BLaER1 treated with 17β-estradiol and CSF1 and Interleukin-3, amounts not matched to agents 10 nM and 100 nM (cell line): Measurements from ENCODE around the gene PLA2G4E.

ENCODE experiments used
- H3K27ac ChIP-seq, 11 experiments: shearing (Covaris generic); formaldehyde crosslinking; 2 replicates each; pipeline ENCODE4 v1.8.1; 2022
- H3K27me3 ChIP-seq, 11 experiments: shearing (Covaris generic); formaldehyde crosslinking; 2 replicates each; pipeline ENCODE4 v1.8.1; 2022
- H3K36me3 ChIP-seq, 11 experiments: shearing (Covaris generic); formaldehyde crosslinking; 2 replicates each; pipeline ENCODE4 v1.8.1; 2022
- H3K4me1 ChIP-seq, 10 experiments: shearing (Covaris generic); formaldehyde crosslinking; 2 replicates each; pipeline ENCODE4 v1.8.1; 2022
- H3K4me2 ChIP-seq, 11 experiments: shearing (Covaris generic); formaldehyde crosslinking; 2 replicates each; pipeline ENCODE4 v1.8.1; 2022
- H3K4me3 ChIP-seq, 10 experiments: shearing (Covaris generic); formaldehyde crosslinking; 2 replicates each; pipeline ENCODE4 v1.8.1; 2022
- H3K9ac ChIP-seq, 11 experiments: shearing (Covaris generic); formaldehyde crosslinking; 2 replicates each; pipeline ENCODE4 v1.8.1; 2022
- H3K9me3 ChIP-seq, 11 experiments: shearing (Covaris generic); formaldehyde crosslinking; replicated peaks in 1 of 11; 2 replicates each; pipeline ENCODE4 v1.8.1; 2022
- H4K20me1 ChIP-seq, 11 experiments: shearing (Covaris generic); formaldehyde crosslinking; 2 replicates each; pipeline ENCODE4 v1.8.1; 2022
- Cebpa-rat ChIP-seq, 11 experiments: shearing (Covaris generic); IDR thresholded peaks; 2 replicates each; pipeline ENCODE4 v1.8.1; 2022

Gene PLA2G4E

GRCh38 chr15:41936649-41937567 is 83.9 kb downstream of the PLA2G4E start:
- peaks cover 64 to 89% (median 77%) of the 10 kb centered on the region in 10 experiments for H3K4me1 ChIP-seq
- peaks cover 5 to 48% (median 16%) of the 10 kb centered on the region in 11 experiments; a peak in 16 of 22 replicates for H3K36me3 ChIP-seq
- peak overlapping the region in 9 of 11 experiments; percentile 1 to 44 (median 36); a peak in 14 of 22 replicates for H3K27ac ChIP-seq
- H3K27me3 ChIP-seq = no peaks in the 10 kb centered on the region
- no peak overlapping the region for H3K4me3 ChIP-seq
- H3K9me3 ChIP-seq = no peaks in the 10 kb centered on the region
- peak overlapping the region in 2 of 11 experiments; percentile 9 to 29; a peak in 4 of 22 replicates for H3K9ac ChIP-seq
- H4K20me1 ChIP-seq = peaks cover 0 to 59% (median 4%) of the 10 kb centered on the region in 11 experiments; a peak in 7 of 22 replicates
- H3K4me2 ChIP-seq = peak overlapping the region; percentile 46 to 89 (median 53)
- TF ChIP-seq Cebpa-rat (IDR thresholded peaks at IDR 0.05) = no peak

- Histone ChIP-seq H3K4me3 (no peak overlapping the region), H3K9me3 (no peaks in the 10 kb centered on the region), H3K27ac (peak overlapping the region in 2 of 11 experiments; percentile 15 to 67; a peak in 1 of 22 replicates), H3K9ac (no peak overlapping the region), H3K4me1 (peaks cover 68 to 89% (median 81%) of the 10 kb centered on the region in 10 experiments), H4K20me1 (peaks cover 0 to 54% (median 4%) of the 10 kb centered on the region in 11 experiments; a peak in 7 of 22 replicates), H3K36me3 (peaks cover 0 to 43% (median 11%) of the 10 kb centered on the region in 11 experiments; a peak in 14 of 22 replicates), H3K4me2 (peak overlapping the region in 7 of 11 experiments; percentile 68 to 91 (median 82); a peak in 14 of 22 replicates), H3K27me3 (no peaks in the 10 kb centered on the region)
- TF ChIP-seq Cebpa-rat (IDR thresholded peaks at IDR 0.05) = no peak
Observed at GRCh38 chr15:41936155-41936554, 84.7 kb downstream of the PLA2G4E start.

- peak overlapping the region; percentile 68 to 91 (median 82) for H3K4me2 ChIP-seq
- H3K9me3 ChIP-seq = no peaks in the 10 kb centered on the region
- peaks cover 0 to 37% (median 11%) of the 10 kb centered on the region in 11 experiments; a peak in 14 of 22 replicates for H3K36me3 ChIP-seq
- peak overlapping the region in 4 of 11 experiments; percentile 29 to 57 (median 50); a peak in 3 of 22 replicates for H3K9ac ChIP-seq
- H3K27me3 ChIP-seq = no peaks in the 10 kb centered on the region
- H4K20me1 ChIP-seq = peaks cover 0 to 53% (median 4%) of the 10 kb centered on the region in 11 experiments; a peak in 6 of 22 replicates
- H3K4me3 ChIP-seq = no peak overlapping the region
- TF ChIP-seq Cebpa-rat (IDR thresholded peaks at IDR 0.05) = no peak
- peak overlapping the region in 8 of 11 experiments; percentile 4 to 70 (median 57); a peak in 12 of 22 replicates for H3K27ac ChIP-seq
- H3K4me1 ChIP-seq = peaks cover 74 to 89% (median 81%) of the 10 kb centered on the region in 10 experiments
Observed at GRCh38 chr15:41935566-41936020, 85.2 kb downstream of the PLA2G4E start.

- Histone ChIP-seq H3K36me3 (peaks cover 0 to 30% (median 4%) of the 10 kb centered on the region in 11 experiments; a peak in 13 of 22 replicates), H3K27me3 (no peaks in the 10 kb centered on the region), H3K27ac (peak overlapping the region in 10 of 11 experiments; percentile 9 to 70 (median 57); a peak in 18 of 22 replicates), H3K9me3 (no peaks in the 10 kb centered on the region), H3K4me3 (no peak overlapping the region), H3K4me2 (peak overlapping the region; percentile 68 to 91 (median 82)), H3K9ac (peak overlapping the region; percentile 6 to 66 (median 50); a peak in 17 of 22 replicates), H4K20me1 (peaks cover 0 to 53% (median 4%) of the 10 kb centered on the region in 11 experiments; a peak in 6 of 22 replicates), H3K4me1 (peaks cover 79 to 89% (median 83%) of the 10 kb centered on the region in 10 experiments)
- TF ChIP-seq Cebpa-rat (IDR thresholded peaks at IDR 0.05) = no peak
Observed at GRCh38 chr15:41934843-41935242, 86.0 kb downstream of the PLA2G4E start.

GRCh38 chr15:41933771-41934170 is 87.1 kb downstream of the PLA2G4E start:
- no peak for TF ChIP-seq Cebpa-rat (IDR thresholded peaks at IDR 0.05)
- Histone ChIP-seq H4K20me1 (peaks cover 0 to 51% (median 4%) of the 10 kb centered on the region in 11 experiments; a peak in 6 of 22 replicates), H3K9ac (peak overlapping the region in 4 of 11 experiments; percentile 29 to 66 (median 50); a peak in 4 of 22 replicates), H3K36me3 (peaks cover 0 to 19% (median 0%) of the 10 kb centered on the region in 11 experiments; a peak in 6 of 22 replicates), H3K4me2 (peak overlapping the region; percentile 68 to 91 (median 82)), H3K27ac (peak overlapping the region in 4 of 11 experiments; percentile 9 to 70 (median 68); a peak in 5 of 22 replicates), H3K9me3 (no peaks in the 10 kb centered on the region), H3K27me3 (no peaks in the 10 kb centered on the region), H3K4me3 (no peak overlapping the region), H3K4me1 (peaks cover 90 to 99% (median 93%) of the 10 kb centered on the region in 10 experiments)

- no peak for TF ChIP-seq Cebpa-rat (IDR thresholded peaks at IDR 0.05)
- Histone ChIP-seq H3K4me3 (no peak overlapping the region), H3K9me3 (no peaks in the 10 kb centered on the region), H3K4me2 (peak overlapping the region; percentile 68 to 91 (median 82); a peak in 20 of 22 replicates), H3K27ac (peak overlapping the region in 1 of 11 experiments; percentile 67; a peak in 2 of 22 replicates), H3K9ac (peak overlapping the region in 2 of 11 experiments; percentile 49 to 66; a peak in 1 of 22 replicates), H3K36me3 (peaks cover 0 to 14% (median 0%) of the 10 kb centered on the region in 11 experiments; a peak in 6 of 22 replicates), H3K4me1 (peaks cover 93 to 100% (median 96%) of the 10 kb centered on the region in 10 experiments), H3K27me3 (no peaks in the 10 kb centered on the region), H4K20me1 (peaks cover 0 to 51% (median 4%) of the 10 kb centered on the region in 11 experiments; a peak in 6 of 22 replicates)
Observed at GRCh38 chr15:41933326-41933725, 87.5 kb downstream of the PLA2G4E start.

GRCh38 chr15:41932511-41933289 is 88.1 kb downstream of the PLA2G4E start:
- H3K4me2 ChIP-seq = peak overlapping the region in 9 of 11 experiments; percentile 5 to 89 (median 73); a peak in 8 of 22 replicates
- H3K4me3 ChIP-seq = no peak overlapping the region
- no peak for TF ChIP-seq Cebpa-rat (IDR thresholded peaks at IDR 0.05)
- H3K9ac ChIP-seq = no peak overlapping the region
- peaks cover 93 to 100% (median 96%) of the 10 kb centered on the region in 10 experiments for H3K4me1 ChIP-seq
- no peaks in the 10 kb centered on the region for H3K27me3 ChIP-seq
- H4K20me1 ChIP-seq = peaks cover 0 to 53% (median 4%) of the 10 kb centered on the region in 11 experiments; a peak in 6 of 22 replicates
- H3K27ac ChIP-seq = no peak overlapping the region
- H3K36me3 ChIP-seq = peaks cover 0 to 11% (median 0%) of the 10 kb centered on the region in 11 experiments; a peak in 5 of 22 replicates
- H3K9me3 ChIP-seq = no peaks in the 10 kb centered on the region

- peaks cover 93 to 100% (median 96%) of the 10 kb centered on the region in 10 experiments for H3K4me1 ChIP-seq
- H3K4me2 ChIP-seq = peak overlapping the region in 10 of 11 experiments; percentile 5 to 87 (median 20); a peak in 7 of 22 replicates
- no peak overlapping the region for H3K4me3 ChIP-seq
- H3K9ac ChIP-seq = no peak overlapping the region
- H3K36me3 ChIP-seq = peaks cover 0 to 11% (median 0%) of the 10 kb centered on the region in 11 experiments; a peak in 5 of 22 replicates
- H3K27me3 ChIP-seq = no peaks in the 10 kb centered on the region
- H4K20me1 ChIP-seq = peaks cover 0 to 56% (median 4%) of the 10 kb centered on the region in 11 experiments; a peak in 6 of 22 replicates
- H3K9me3 ChIP-seq = no peaks in the 10 kb centered on the region
- no peak overlapping the region for H3K27ac ChIP-seq
- TF ChIP-seq Cebpa-rat (IDR thresholded peaks at IDR 0.05) = no peak
Observed at GRCh38 chr15:41932101-41932500, 88.7 kb downstream of the PLA2G4E start.
